HCT116 (cell line): ENCODE measurements around the gene DLG2.

ENCODE experiments used
- CTCF ChIP-seq, 3 experiments: fragments of 200-600 bp in 1 of 3; sonication (generic) in 1 of 3; IDR thresholded peaks in 2 of 3; conservative IDR thresholded peaks in 1 of 3; 2 replicates each; pipeline ENCODE4 v1.5.1; 2012 to 2017; ENCODE audit warnings: low read depth in 2 of 3, low read length in 2 of 3, antibody characterized with exemption in 1 of 3, borderline replicate concordance in 1 of 3, control low read depth in 1 of 3, mild to moderate bottlenecking in 1 of 3, mixed read lengths in 1 of 3, mixed run types in 1 of 3, moderate library complexity in 1 of 3; ENCODE audit not compliant: insufficient read depth in 1 of 3
- FOSL1 ChIP-seq: IDR thresholded peaks from 2 replicates; pipeline ENCODE4 v1.6.1; 2012; ENCODE audit warnings: low read depth
- YY1 ChIP-seq: IDR thresholded peaks from 2 replicates; pipeline ENCODE4 v1.6.1; 2011; ENCODE audit warnings: low read length, low read depth, moderate library complexity, mild to moderate bottlenecking; ENCODE audit not compliant: insufficient replicate concordance; ENCODE audit errors: extremely low read depth
- ZBTB33 ChIP-seq: IDR thresholded peaks from 2 replicates; pipeline ENCODE4 v1.6.1; 2011; ENCODE audit warnings: mild to moderate bottlenecking, low read length, moderate library complexity; ENCODE audit not compliant: insufficient replicate concordance; ENCODE audit errors: extremely low read depth

GRCh38 chr11:83852775-83853442 is 1774.2 kb downstream of the DLG2 start:
- TF ChIP-seq YY1 (no peak), CTCF (IDR thresholded peaks at IDR 0.05 in 2 of 3, conservative IDR thresholded peaks at IDR 0.05 in 1 of 3; ENCODE audit: borderline replicate concordance in 1 of 3, insufficient read depth in 1 of 3, low read depth in 2 of 3, low read length in 2 of 3) (no peak), ZBTB33 (no peak), FOSL1 (no peak)
